Fibroblast of lung (primary cell): ENCODE measurements around the gene ADRA1B.

Source experiments
- EZH2 ChIP-seq: IDR thresholded peaks from 2 replicates; pipeline ENCODE4 v1.5.1; 2012; ENCODE audit warnings: low read length, control low read depth, mild to moderate bottlenecking; ENCODE audit errors: missing control alignments
- TF ChIP-seq, protein P1 (sequence below), 2 donors: IDR thresholded peaks in 1 of 2; conservative IDR thresholded peaks in 1 of 2; 1 replicate in 1 of 2; 2 replicates in 1 of 2; pipeline ENCODE4 v1.5.1; 2011 to 2012; ENCODE audit warnings: low read length in 2 of 2, control low read depth in 1 of 2, inconsistent platforms in 1 of 2, low read depth in 1 of 2, mild to moderate bottlenecking in 1 of 2

GRCh38 chr5:159906463-159906862 lies 9.8 kb upstream of the ADRA1B start:
- TF ChIP-seq EZH2, result no peak
- TF ChIP-seq, protein P1, sequence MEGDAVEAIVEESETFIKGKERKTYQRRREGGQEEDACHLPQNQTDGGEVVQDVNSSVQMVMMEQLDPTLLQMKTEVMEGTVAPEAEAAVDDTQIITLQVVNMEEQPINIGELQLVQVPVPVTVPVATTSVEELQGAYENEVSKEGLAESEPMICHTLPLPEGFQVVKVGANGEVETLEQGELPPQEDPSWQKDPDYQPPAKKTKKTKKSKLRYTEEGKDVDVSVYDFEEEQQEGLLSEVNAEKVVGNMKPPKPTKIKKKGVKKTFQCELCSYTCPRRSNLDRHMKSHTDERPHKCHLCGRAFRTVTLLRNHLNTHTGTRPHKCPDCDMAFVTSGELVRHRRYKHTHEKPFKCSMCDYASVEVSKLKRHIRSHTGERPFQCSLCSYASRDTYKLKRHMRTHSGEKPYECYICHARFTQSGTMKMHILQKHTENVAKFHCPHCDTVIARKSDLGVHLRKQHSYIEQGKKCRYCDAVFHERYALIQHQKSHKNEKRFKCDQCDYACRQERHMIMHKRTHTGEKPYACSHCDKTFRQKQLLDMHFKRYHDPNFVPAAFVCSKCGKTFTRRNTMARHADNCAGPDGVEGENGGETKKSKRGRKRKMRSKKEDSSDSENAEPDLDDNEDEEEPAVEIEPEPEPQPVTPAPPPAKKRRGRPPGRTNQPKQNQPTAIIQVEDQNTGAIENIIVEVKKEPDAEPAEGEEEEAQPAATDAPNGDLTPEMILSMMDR (conservative IDR thresholded peaks at IDR 0.05 in 1 of 2, IDR thresholded peaks at IDR 0.05 in 1 of 2; ENCODE audit: low read depth in 1 of 2, low read length in 2 of 2), result no peak
